PC-9 (cell line): ENCODE measurements around the gene LAMA3. TPM values are rescaled to one million over a fixed set of nuclear protein-coding genes. Genes with fewer than 3 reads are reported as not detected.
"Not testable (repeated sequence)": the region's sequence is repeated elsewhere in the genome, so short reads cannot be mapped to it uniquely, and the experiment has no call there.

Experiments
- BruUV-seq: library from RNA; stranded (reverse); fragments of 400-500 nt; replicated peaks from 2 replicates; lab custom pipeline; 2021; lab: Mats Ljungman, UMichigan
- CTCF ChIA-PET: fragments of 300-600 bp; sonication (Branson Sonifier 250); formaldehyde crosslinking; loops from one replicate; lab custom pipeline; 2022; ENCODE audit warnings: antibody characterized with exemption; lab: Charles Lee
- POLR2A ChIA-PET: fragments of 300-600 bp; sonication (Branson Sonifier 250); formaldehyde crosslinking; loops from one replicate; lab custom pipeline; 2022; ENCODE audit warnings: antibody characterized with exemption; ENCODE audit not compliant: unreplicated experiment; lab: Charles Lee
- DNase-seq, 2 experiments: peaks; one replicate each; pipeline versions ENCODE4 v3.0.0 to v3.0.0-alpha.2; 2015 to 2022; ENCODE audit warnings: mixed read lengths in 1 of 2
- H2AFZ ChIP-seq: fragments of 200-600 bp; sonication (generic); 2 replicates; pipeline ENCODE4 v1.8.1; 2017; ENCODE audit warnings: antibody characterized with exemption
- H3F3A ChIP-seq: fragments of 200-600 bp; sonication (generic); 2 replicates; pipeline ENCODE4 v1.8.1; 2017; ENCODE audit warnings: antibody characterized with exemption, mild to moderate bottlenecking, low read depth; ENCODE audit not compliant: insufficient read depth
- H3K27ac ChIP-seq: fragments of 200-600 bp; sonication (generic); 2 replicates; pipeline ENCODE4 v1.6.1; 2016; ENCODE audit warnings: mixed run types
- H3K27me3 ChIP-seq: fragments of 200-600 bp; sonication (generic); 2 replicates; pipeline ENCODE4 v1.6.1; 2016; ENCODE audit warnings: low read depth, mixed run types; ENCODE audit not compliant: insufficient read depth
- H3K36me3 ChIP-seq: fragments of 200-600 bp; sonication (generic); 2 replicates; pipeline ENCODE4 v1.6.1; 2016; ENCODE audit warnings: low read depth, mixed run types
- H3K4me1 ChIP-seq: fragments of 200-600 bp; sonication (generic); replicated peaks from 2 replicates; pipeline ENCODE4 v1.6.1; 2016; ENCODE audit warnings: mixed run types; ENCODE audit not compliant: insufficient read depth
- H3K4me2 ChIP-seq: fragments of 200-600 bp; sonication (generic); 2 replicates; pipeline ENCODE4 v1.6.1; 2017; ENCODE audit warnings: mixed run types
- H3K4me3 ChIP-seq: fragments of 200-600 bp; sonication (generic); 2 replicates; pipeline ENCODE4 v1.6.1; 2016; ENCODE audit warnings: mixed run types
- H3K79me2 ChIP-seq: fragments of 200-600 bp; sonication (generic); 2 replicates; pipeline ENCODE4 v1.6.1; 2017; ENCODE audit warnings: low read depth, mixed run types
- H3K9me2 ChIP-seq: fragments of 200-600 bp; sonication (generic); 2 replicates; pipeline ENCODE4 v1.8.1; 2017; ENCODE audit warnings: mild to moderate bottlenecking; ENCODE audit not compliant: insufficient read depth
- H3K9me3 ChIP-seq: fragments of 200-600 bp; sonication (generic); 2 replicates; pipeline ENCODE4 v1.8.1; 2016; ENCODE audit warnings: low read depth; ENCODE audit not compliant: insufficient read depth
- H4K20me1 ChIP-seq: fragments of 200-600 bp; sonication (generic); 2 replicates; pipeline ENCODE4 v1.8.1; 2017; ENCODE audit not compliant: insufficient read depth
- CTCF ChIP-seq: fragments of 200-600 bp; sonication (generic); conservative IDR thresholded peaks from 2 replicates; pipeline ENCODE4 v1.6.1; 2017; ENCODE audit warnings: mixed run types, antibody characterized with exemption, mild to moderate bottlenecking, moderate library complexity
- EZH2 ChIP-seq: fragments of 200-600 bp; sonication (generic); IDR thresholded peaks from 2 replicates; pipeline ENCODE4 v1.8.0; 2017; ENCODE audit warnings: antibody characterized with exemption, low read depth
- intact Hi-C: fragments of 100-400 bp; cut with micrococcal nuclease; formaldehyde crosslinking; loops from one replicate; pipeline ENCODE4 v1.10.0; 2022; ENCODE audit not compliant: unreplicated experiment
- total RNA-seq: library from RNA; stranded (reverse); gene quantifications from 2 replicates; pipeline ENCODE4 v1.2.3, GENCODE V29; 2021

The LAMA3 gene
- total RNA-seq, 1 experiment from 2014 or later = 44.4 TPM

- TF ChIP-seq EZH2 = no peak
- H2AFZ ChIP-seq = no peak overlapping the region
- ChIA-PET CTCF (no interaction called here), POLR2A (no interaction called here)
- H3K27me3 ChIP-seq = no peaks in the 10 kb centered on the region
- H3K9me2 ChIP-seq = no peaks in the 10 kb centered on the region
- H3K36me3 ChIP-seq = no peaks in the 10 kb centered on the region
- no peaks in the 10 kb centered on the region for H3K4me1 ChIP-seq
- H3K4me2 ChIP-seq = no peak overlapping the region
- no peak overlapping the region for H3K27ac ChIP-seq
- H3K4me3 ChIP-seq = no peak overlapping the region
- H3K9me3 ChIP-seq = no peaks in the 10 kb centered on the region
- intact Hi-C loops = no loop called here
- H3F3A ChIP-seq = no peaks in the 10 kb centered on the region
- no peak for DNase-seq
- no peaks in the 10 kb centered on the region for H4K20me1 ChIP-seq
- no peaks in the 10 kb centered on the region for H3K79me2 ChIP-seq
- BruUV-seq = no TSS peak
Measured at GRCh38 chr18:23732439-23732838, 43.2 kb downstream of the LAMA3 start.

GRCh38 chr18:23733265-23733664, 44.0 kb downstream of the LAMA3 start:
- H3K9me3 ChIP-seq, H3K79me2 ChIP-seq, H2AFZ ChIP-seq, H3K9me2 ChIP-seq, H3F3A ChIP-seq, H3K4me2 ChIP-seq, CTCF ChIA-PET, BruUV-seq, POLR2A ChIA-PET, DNase-seq, intact Hi-C loops, H3K36me3 ChIP-seq, H3K27ac ChIP-seq, H3K4me3 ChIP-seq, H3K27me3 ChIP-seq, H4K20me1 ChIP-seq, H3K4me1 ChIP-seq: not testable (repeated sequence)

- Histone ChIP-seq H3K36me3 (no peaks in the 10 kb centered on the region), H3K9me3 (no peaks in the 10 kb centered on the region), H3K4me2 (no peak overlapping the region), H3K27me3 (no peaks in the 10 kb centered on the region), H3K4me1 (no peaks in the 10 kb centered on the region), H3K4me3 (no peak overlapping the region), H4K20me1 (no peaks in the 10 kb centered on the region), H3K27ac (no peak overlapping the region), H2AFZ (no peak overlapping the region), H3F3A (no peaks in the 10 kb centered on the region), H3K79me2 (no peaks in the 10 kb centered on the region), H3K9me2 (no peaks in the 10 kb centered on the region)
- intact Hi-C loops = no loop called here
- no peak for TF ChIP-seq EZH2
- no peak for TF ChIP-seq CTCF
- ChIA-PET POLR2A (no interaction called here), CTCF (no interaction called here)
- BruUV-seq = no TSS peak
- no peak for DNase-seq
Measured at GRCh38 chr18:23733895-23734294, 44.6 kb downstream of the LAMA3 start.

- H2AFZ ChIP-seq = no peak overlapping the region
- no peaks in the 10 kb centered on the region for H3K9me3 ChIP-seq
- no peaks in the 10 kb centered on the region for H4K20me1 ChIP-seq
- no peaks in the 10 kb centered on the region for H3K27me3 ChIP-seq
- no peaks in the 10 kb centered on the region for H3K9me2 ChIP-seq
- ChIA-PET POLR2A (no interaction called here), CTCF (no interaction called here)
- no peaks in the 10 kb centered on the region for H3K4me1 ChIP-seq
- BruUV-seq = no TSS peak
- no peak for DNase-seq
- H3K27ac ChIP-seq = no peak overlapping the region
- intact Hi-C loops = no loop called here
- H3K4me2 ChIP-seq = no peak overlapping the region
- H3K79me2 ChIP-seq = no peaks in the 10 kb centered on the region
- no peaks in the 10 kb centered on the region for H3F3A ChIP-seq
- TF ChIP-seq CTCF (no peak), EZH2 (no peak)
- no peaks in the 10 kb centered on the region for H3K36me3 ChIP-seq
- H3K4me3 ChIP-seq = no peak overlapping the region
Measured at GRCh38 chr18:23735021-23735464, 45.8 kb downstream of the LAMA3 start.
